Measurements from ENCODE around the gene INMT. TPM values are rescaled to one million over a fixed set of nuclear protein-coding genes. Genes with fewer than 3 reads are reported as not detected.

INMT gene
- total and polyA plus RNA-seq, 10 donors, result 3.2 to 40.3 (median 15.6) TPM

GRCh38 chr7:30764030-30764975 is 12.4 kb downstream of the INMT start:
- Histone ChIP-seq H3K4me1 (peaks cover 0 to 17% (median 0%) of the 10 kb centered on the region in 6 donors), H3K27ac (peak overlapping the region in 3 of 8 donors; percentile 13 to 38 (median 23)), H3K4me3 (no peak overlapping the region), H3K36me3 (no peaks in the 10 kb centered on the region), H3K9me3 (no peaks in the 10 kb centered on the region), H3K27me3 (replicated peaks in 1 of 7) (peaks cover 0 to 19% (median 0%) of the 10 kb centered on the region in 7 donors)
- TF ChIP-seq POLR2AphosphoS5 (IDR thresholded peaks at IDR 0.05) (no peak), CTCF (IDR thresholded peaks at IDR 0.05 in 8 of 11, conservative IDR thresholded peaks at IDR 0.05 in 3 of 11) (no peak), POLR2A (IDR thresholded peaks at IDR 0.05) (no peak)
- intact Hi-C loops (cut with DNase I; ENCODE audit: low total_unique reads), result no loop called here
- no peak for DNase-seq
- WGBS, 5 donors, result 63 to 84% (median 74%) methylated on average over 6 of the region's 6 CpGs

GRCh38 chr7:30765408-30765807 is 13.5 kb downstream of the INMT start:
- H3K27ac ChIP-seq, result peak overlapping the region in 1 of 8 donors; percentile 38
- intact Hi-C loops (cut with DNase I; ENCODE audit: low total_unique reads), result no loop called here
- no peak overlapping the region for H3K4me3 ChIP-seq
- TF ChIP-seq POLR2A (IDR thresholded peaks at IDR 0.05) (no peak), CTCF (IDR thresholded peaks at IDR 0.05 in 8 of 11, conservative IDR thresholded peaks at IDR 0.05 in 3 of 11) (no peak), POLR2AphosphoS5 (IDR thresholded peaks at IDR 0.05) (no peak)
- peaks cover 0 to 17% (median 0%) of the 10 kb centered on the region in 6 donors for H3K4me1 ChIP-seq
- no peak for DNase-seq
- H3K27me3 ChIP-seq (replicated peaks in 1 of 7), result peaks cover 0 to 8% (median 0%) of the 10 kb centered on the region in 7 donors
- H3K9me3 ChIP-seq, result no peaks in the 10 kb centered on the region
- no peaks in the 10 kb centered on the region for H3K36me3 ChIP-seq
- 87 to 100% (median 91%) methylated on average over 2 of the region's 2 CpGs for WGBS, 5 donors

- Histone ChIP-seq H3K36me3 (no peaks in the 10 kb centered on the region), H3K4me3 (peak overlapping the region in 7 of 8 donors; percentile 59 to 95 (median 82)), H3K27me3 (replicated peaks in 1 of 7) (no peaks in the 10 kb centered on the region), H3K27ac (peak overlapping the region in 7 of 8 donors; percentile 67 to 84 (median 75)), H3K9me3 (no peaks in the 10 kb centered on the region), H3K4me1 (peaks cover 0 to 21% (median 13%) of the 10 kb centered on the region in 6 donors)
- TF ChIP-seq CTCF (IDR thresholded peaks at IDR 0.05 in 8 of 11, conservative IDR thresholded peaks at IDR 0.05 in 3 of 11) (no peak), POLR2A (IDR thresholded peaks at IDR 0.05) (no peak), POLR2AphosphoS5 (IDR thresholded peaks at IDR 0.05) (no peak)
- intact Hi-C loops (cut with DNase I; ENCODE audit: low total_unique reads), result no loop called here
- no peak for DNase-seq
- WGBS, 5 donors, result 57 to 72% (median 70%) methylated on average over 9 of the region's 9 CpGs
These were observed 18.9 kb downstream of the INMT start for GRCh38 chr7:30770845-30771173.
